Stimulated activated naive B cell treated with anti-CD40 and anti-IgM and Interleukin-4, amounts not matched to agents 10 μg/mL and 1 μg/mL and 100 μg/mL, for 72 hours (primary cell): ENCODE measurements around the gene CNOT3.
A peak's percentile ranks its signal among the peaks of the same experiment; 100 is the strongest.
"Not testable (repeated sequence)": the region's sequence is repeated elsewhere in the genome, so short reads cannot be mapped to it uniquely, and the experiment has no call there.

ENCODE experiments used
- ATAC-seq, 2 donors: fragments of 150-1000 bp; cut with Tn5 transposase; replicated peaks; 2 replicates each; pipeline ENCODE4 v1.10.0; 2021; ENCODE audit warnings: moderate library complexity in 1 of 2
- DNase-seq: peaks from one replicate; pipeline ENCODE4 v3.0.0; 2021
- H3K27ac Mint-ChIP-seq: one replicate; pipeline ENCODE4 v1.8.0; 2022; ENCODE audit warnings: mild to moderate bottlenecking, mixed read lengths
- H3K27me3 Mint-ChIP-seq, 2 donors: one replicate each; pipeline ENCODE4 v1.8.0; 2022; ENCODE audit warnings: mixed read lengths in 2 of 2
- H3K36me3 Mint-ChIP-seq, 2 donors: one replicate each; pipeline ENCODE4 v1.8.0; 2022; ENCODE audit warnings: mixed read lengths in 2 of 2, mild to moderate bottlenecking in 1 of 2
- H3K4me1 Mint-ChIP-seq, 2 donors: one replicate each; pipeline ENCODE4 v1.8.0; 2022; ENCODE audit warnings: mixed read lengths in 2 of 2, mild to moderate bottlenecking in 1 of 2
- H3K4me3 Mint-ChIP-seq, 2 donors: one replicate each; pipeline ENCODE4 v1.8.0; 2022; ENCODE audit warnings: mild to moderate bottlenecking in 2 of 2, mixed read lengths in 2 of 2, moderate library complexity in 1 of 2
- H3K9me3 Mint-ChIP-seq, 2 donors: one replicate each; pipeline ENCODE4 v1.8.0; 2022; ENCODE audit warnings: mixed read lengths in 2 of 2, mild to moderate bottlenecking in 1 of 2

CNOT3 gene

DNA sequence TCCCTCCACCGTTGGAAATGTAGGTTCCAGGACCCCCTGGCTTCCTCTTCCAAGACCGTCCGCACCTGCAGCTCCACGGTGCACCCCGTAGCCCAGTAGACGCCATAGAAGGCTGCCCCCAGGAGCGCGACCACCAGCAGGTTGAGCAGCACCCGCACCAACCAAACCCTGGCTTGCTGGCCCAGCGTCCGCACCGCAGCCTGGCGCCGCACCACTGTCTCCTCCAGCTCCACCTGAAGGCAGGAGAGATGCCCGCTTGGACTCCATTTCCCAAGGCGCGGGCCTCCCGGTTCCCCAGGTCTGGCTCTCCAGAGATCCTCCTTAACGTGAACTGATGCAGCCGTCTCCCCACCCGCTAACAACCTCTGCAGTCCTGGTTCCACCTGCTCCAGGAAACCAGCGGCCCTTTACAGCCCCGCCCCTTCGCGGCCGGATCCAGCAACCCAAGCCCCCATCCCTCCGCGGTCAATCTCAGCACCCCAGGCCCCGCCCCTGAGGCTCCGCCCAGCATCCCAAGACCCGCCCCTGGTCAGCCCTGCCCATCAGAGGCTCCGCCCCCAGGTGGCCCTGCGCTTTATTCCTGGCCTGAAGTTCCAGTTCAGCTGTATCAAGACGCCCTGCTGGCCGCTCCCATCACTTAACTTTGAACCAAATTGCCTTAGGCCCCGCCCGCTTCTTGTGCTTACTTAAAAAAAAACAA, 27.0 kb downstream of the CNOT3 start:
- Mint-ChIP-seq H3K36me3 (peaks cover 0 to 1% of the 10 kb centered on the region in 2 donors), H3K9me3 (no peaks in the 10 kb centered on the region), H3K27me3 (peaks cover 27 to 39% of the 10 kb centered on the region in 2 donors), H3K27ac (no peak overlapping the region), H3K4me3 (peak overlapping the region; percentile 43 to 50), H3K4me1 (peaks cover 33 to 51% of the 10 kb centered on the region in 2 donors)
- DNase-seq: peak; percentile 31
- no peak for ATAC-seq

DNA sequence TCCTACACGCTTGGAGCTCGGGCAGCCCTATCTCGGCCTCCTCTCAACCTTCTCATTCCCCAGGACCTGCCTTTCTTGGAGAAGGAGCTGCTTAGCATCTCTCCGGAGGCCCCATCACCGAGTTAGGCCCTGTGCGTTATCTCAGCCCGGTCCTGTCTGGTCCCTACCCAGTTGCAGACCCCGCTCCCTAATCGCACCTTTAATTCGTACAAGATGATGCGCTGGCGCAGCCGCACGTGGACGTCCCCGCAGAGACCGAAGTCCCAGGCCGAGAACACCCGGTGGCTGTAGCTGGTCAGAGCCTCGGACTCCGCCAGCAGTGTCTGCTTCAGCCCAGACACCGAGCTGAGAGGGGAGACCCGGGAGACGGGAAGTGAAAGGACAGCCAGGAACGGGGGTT, 27.7 kb downstream of the CNOT3 start:
- ATAC-seq (no peak), DNase-seq (no peak)
- no peak overlapping the region for H3K27ac Mint-ChIP-seq
- H3K9me3 Mint-ChIP-seq: no peaks in the 10 kb centered on the region
- no peaks in the 10 kb centered on the region for H3K36me3 Mint-ChIP-seq
- H3K4me3 Mint-ChIP-seq: no peak overlapping the region
- H3K4me1 Mint-ChIP-seq: peaks cover 30 to 49% of the 10 kb centered on the region in 2 donors
- peaks cover 27 to 39% of the 10 kb centered on the region in 2 donors for H3K27me3 Mint-ChIP-seq

DNA sequence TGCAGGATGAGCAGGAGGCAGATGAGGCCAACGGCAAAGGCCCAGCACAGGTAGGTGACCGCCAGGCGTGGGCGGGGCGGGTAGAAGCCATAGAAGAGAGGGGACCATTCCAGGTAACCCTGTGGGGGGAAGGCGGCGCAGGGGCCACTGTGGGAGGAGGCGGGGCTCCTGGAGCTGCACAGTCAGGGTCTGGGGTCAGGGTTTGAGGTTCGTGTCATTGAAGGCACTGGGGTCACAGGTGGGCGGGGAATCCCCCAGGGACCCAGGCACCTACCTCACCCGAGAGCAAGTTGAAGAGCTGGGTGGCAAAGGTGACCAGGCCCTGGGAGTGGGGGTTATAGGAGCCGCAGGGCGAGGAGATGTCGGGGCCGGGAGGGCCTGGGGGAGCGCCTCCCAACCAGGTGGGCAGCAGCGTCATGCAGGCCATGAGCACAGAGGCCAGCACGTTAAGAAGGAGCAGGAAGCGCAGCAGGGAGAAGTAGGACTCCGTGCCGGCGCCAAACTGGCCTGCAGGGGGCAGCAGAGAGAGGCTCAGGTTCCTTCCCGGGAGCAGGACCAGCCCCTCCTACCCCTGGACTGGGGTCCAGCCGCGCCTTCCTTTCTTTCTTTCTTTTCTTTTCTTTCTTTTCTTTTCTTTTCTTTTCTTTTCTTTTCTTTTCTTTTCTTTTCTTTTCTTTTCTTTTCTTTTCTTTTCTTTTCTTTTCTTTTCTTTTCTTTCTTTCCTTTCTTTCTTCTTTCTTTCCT, 30.8 kb downstream of the CNOT3 start:
- Mint-ChIP-seq H3K4me1 (peaks cover 20 to 33% of the 10 kb centered on the region in 2 donors), H3K36me3 (no peaks in the 10 kb centered on the region), H3K27me3 (peaks cover 20 to 33% of the 10 kb centered on the region in 2 donors), H3K27ac (peak overlapping the region; percentile 67), H3K9me3 (no peaks in the 10 kb centered on the region), H3K4me3 (no peak overlapping the region)
- DNase-seq (peak; percentile 80), ATAC-seq (peak; percentile 93)

DNA sequence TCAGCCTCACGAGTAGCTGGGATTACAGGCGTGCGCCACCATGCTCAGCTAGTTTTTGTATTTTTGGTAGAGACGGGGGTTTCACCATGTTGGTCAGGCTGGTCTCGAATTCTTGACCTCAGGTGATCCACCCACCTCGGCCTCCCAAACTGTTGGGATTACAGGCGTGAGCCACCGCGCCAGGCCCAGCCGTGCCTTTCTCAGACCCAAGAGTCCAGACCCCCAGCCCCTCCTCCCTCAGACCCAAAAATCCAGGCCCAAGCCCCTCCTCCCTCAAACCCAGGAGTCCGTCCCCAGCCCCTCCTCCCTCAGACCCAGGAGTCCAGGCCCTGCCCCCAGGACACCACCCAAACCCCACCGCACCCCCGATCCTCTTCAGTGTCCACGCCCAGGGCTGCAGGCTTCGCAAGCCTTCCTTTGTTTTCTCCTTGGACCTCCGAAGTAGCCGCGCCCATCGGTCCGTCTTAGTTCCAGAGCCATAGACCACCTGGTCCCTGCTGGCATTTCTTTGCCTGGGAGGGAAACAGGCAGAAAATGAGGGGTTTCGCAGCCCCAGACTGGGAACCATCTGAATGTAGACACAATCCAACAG, 31.7 kb downstream of the CNOT3 start:
- Mint-ChIP-seq H3K27ac (no peak overlapping the region), H3K27me3 (peaks cover 18 to 29% of the 10 kb centered on the region in 2 donors), H3K9me3 (no peaks in the 10 kb centered on the region), H3K4me1 (peaks cover 24 to 39% of the 10 kb centered on the region in 2 donors), H3K4me3 (no peak overlapping the region), H3K36me3 (peaks cover 0 to 1% of the 10 kb centered on the region in 2 donors)
- no peak for DNase-seq
- ATAC-seq: no peak

DNA sequence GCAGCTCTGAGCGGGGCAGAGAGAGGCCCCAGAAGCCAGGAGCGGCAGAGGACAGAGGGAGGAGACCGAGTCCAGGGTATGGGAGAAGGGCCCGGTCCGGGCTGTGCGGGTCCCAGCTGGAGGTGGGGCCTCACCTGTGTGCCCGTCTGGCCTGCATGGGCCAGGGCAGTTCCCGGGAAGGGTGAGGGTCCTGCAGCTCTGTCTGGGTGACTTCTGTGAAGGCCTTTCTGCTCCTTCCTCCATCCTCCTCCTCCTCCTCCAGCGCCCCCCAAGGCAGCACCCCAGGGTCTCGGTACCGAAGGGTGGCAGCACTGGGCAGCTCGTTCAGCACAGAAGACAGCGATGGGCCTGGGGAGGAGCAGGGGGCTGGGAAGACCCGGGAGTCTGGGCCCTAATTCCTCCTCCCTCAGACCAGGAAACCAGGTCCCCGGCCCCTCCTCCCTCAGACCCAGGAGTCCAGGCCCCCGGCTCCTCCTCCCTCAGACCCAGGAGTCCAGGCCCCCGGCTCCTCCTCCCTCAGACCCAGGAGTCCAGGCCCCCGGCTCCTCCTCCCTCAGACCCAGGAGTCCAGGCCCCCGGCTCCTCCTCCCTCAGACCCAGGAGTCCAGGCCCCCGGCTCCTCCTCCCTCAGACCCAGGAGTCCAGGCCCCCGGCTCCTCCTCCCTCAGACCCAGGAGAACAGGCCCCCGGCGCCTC, 34.3 kb downstream of the CNOT3 start:
- H3K4me3 Mint-ChIP-seq, DNase-seq, H3K9me3 Mint-ChIP-seq, H3K27me3 Mint-ChIP-seq, ATAC-seq: not testable (repeated sequence)
- peak overlapping the region; percentile 3 for H3K27ac Mint-ChIP-seq
- peaks cover 8 to 18% of the 10 kb centered on the region in 2 donors for H3K36me3 Mint-ChIP-seq
- H3K4me1 Mint-ChIP-seq: peaks cover 18 to 43% of the 10 kb centered on the region in 2 donors

DNA sequence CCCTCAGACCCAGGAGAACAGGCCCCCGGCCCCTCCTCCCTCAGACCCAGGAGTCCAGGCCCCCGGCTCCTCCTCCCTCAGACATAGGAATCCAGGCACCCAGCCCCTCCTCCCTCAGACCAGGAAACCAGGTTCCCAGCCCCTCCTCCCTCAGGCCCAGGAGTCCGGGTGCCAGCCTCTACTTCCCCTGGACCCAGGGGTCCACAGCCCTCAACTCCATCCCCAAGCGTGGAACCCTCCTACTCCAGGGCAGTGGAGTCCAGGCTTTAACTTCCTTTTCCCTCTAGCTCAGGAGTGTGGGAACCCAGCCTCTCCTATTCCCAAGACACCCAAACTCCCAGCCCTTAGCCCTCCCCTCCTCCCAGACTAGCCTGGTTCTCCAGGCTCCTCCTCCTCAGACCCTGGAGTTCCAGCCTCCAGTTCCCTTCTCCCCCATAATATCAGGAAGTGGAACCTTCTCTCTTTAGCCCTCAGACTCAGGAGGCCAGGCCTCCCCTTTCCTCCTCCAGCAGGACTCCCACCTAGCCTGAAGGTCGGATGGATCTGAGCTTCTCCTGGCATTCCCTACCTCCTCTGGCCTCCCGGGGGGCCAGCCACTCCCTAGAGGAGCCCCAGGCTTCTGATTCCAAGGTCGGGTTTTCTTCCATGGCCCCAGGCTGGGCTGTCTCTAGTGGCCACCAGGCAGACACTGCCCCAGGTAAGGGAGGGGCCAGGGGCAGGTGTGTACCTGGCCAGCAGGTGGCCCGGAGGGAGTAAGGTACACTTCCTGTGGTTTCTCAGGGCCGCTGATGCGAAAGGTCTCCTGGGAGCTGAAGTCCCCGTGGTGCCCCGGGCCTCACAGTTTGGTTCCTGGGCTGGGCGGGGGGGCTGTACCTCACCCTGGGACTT, 35.2 kb downstream of the CNOT3 start, which contains the start of gene TMC4:
Gene TMC4, minus strand, starts transcription at position 690 of the 888 bp plus-strand sequence. Its CDS starts 43 bp downstream, at position 647.
- Mint-ChIP-seq H3K9me3 (no peaks in the 10 kb centered on the region), H3K36me3 (peaks cover 8 to 18% of the 10 kb centered on the region in 2 donors), H3K4me3 (no peak within 1 kb of the TSS), H3K4me1 (peaks cover 18 to 43% of the 10 kb centered on the region in 2 donors), H3K27ac (peak within 1 kb of the TSS; percentile 16), H3K27me3 (no peaks in the 10 kb centered on the region)
- ATAC-seq: peak; percentile 35 to 52
- no peak for DNase-seq

DNA sequence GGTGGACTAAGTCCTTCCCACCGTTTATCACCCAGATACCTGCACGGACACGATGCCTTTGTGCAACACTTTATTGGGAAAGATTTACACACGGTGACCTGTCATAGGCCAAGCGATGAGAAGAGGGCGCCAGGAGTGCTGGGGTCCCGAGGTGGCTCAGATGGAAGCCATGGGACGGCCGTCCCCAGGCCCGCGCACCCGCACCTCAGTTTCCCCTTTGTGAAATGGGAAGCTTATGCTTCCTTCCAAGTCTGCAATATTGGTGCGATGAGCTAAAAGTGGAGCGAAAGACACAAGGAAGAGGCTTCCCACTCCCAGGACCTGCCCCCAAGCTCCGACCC, 35.8 kb downstream of the CNOT3 start:
- no peak for DNase-seq
- Mint-ChIP-seq H3K4me3 (no peak overlapping the region), H3K4me1 (peaks cover 14 to 38% of the 10 kb centered on the region in 2 donors), H3K36me3 (peaks cover 9 to 23% of the 10 kb centered on the region in 2 donors), H3K27me3 (no peaks in the 10 kb centered on the region), H3K9me3 (no peaks in the 10 kb centered on the region), H3K27ac (no peak overlapping the region)
- peak in 1 of 2 donors; percentile 2 for ATAC-seq

DNA sequence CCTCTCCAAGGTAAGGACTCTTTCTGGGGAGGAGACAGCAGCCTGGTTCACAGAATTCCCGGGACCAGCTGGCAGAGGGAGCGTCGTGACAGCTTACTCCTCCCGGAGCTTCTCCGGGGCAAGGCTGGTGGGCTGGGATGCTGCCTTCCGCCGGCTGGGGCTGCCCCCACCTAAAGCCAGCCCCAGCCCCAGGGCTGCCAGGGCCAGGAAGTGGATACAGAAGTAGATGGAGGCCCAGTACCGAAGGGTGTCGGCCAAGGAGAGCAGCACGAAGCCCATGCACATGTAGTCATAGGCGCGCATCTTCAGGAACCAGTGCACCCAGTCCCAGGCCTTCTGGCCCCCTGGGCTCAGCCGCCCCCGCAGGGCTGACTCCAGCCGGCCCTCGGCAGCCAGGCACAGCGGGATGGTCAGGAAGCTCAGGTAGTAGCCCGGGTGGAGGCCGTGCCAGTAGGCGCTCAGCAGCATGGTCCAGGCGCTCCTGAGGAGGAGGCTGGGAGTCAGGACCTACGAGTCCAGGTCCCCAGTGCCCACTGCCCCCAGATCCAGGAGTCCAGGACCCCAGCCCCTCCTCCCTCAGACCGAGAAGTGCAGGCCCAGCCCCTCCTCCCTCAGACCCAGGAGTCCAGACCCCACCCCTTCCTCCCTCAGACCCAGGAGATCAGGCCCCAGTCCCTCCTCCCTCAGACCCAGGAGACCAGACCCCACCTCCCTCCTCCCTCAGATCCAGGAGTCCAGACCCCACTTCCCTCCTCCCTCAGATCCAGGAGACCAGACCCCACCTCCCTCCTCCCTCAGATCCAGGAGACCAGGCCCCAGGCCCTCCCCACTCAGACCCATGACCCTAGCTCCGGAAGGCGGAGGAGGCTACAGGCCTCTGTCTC, 36.6 kb downstream of the CNOT3 start:
- no peak for DNase-seq
- Mint-ChIP-seq H3K27me3 (no peaks in the 10 kb centered on the region), H3K4me1 (peaks cover 13 to 35% of the 10 kb centered on the region in 2 donors), H3K36me3 (peaks cover 15 to 30% of the 10 kb centered on the region in 2 donors), H3K4me3 (no peak overlapping the region), H3K9me3 (no peaks in the 10 kb centered on the region), H3K27ac (no peak overlapping the region)
- no peak for ATAC-seq

DNA sequence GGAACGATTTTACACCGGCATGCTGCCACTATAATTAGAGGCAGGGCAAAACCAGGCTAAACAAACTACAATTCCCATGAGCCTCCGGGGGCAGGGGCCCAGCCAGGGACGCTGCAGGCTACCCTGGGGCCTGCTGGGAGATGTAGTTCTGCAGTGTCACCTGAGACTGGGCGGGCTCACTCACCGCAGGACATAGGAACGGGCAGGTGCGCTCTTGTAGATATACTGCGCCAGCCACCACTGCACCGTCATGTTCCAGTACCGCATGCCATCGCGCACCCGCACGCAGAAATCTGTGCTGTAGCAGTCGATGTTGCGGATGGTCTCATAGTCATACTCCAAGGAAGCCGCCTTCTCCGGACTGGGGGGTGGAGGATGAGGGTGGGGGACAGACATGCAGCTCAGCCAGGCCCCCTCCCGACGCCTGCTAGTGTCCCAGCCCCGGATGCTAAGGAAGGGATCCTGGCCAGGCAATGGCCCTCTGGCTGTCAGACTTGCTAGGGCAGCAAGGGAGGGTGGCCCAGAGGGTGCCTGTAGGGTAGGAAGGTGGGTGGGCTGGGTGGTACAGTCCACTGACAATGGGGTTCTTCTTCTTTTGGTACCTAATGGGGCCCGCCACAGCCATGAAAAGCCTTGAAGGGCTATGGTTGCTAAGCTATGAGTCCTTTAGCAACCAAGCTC, 41.2 kb downstream of the CNOT3 start:
- no peak overlapping the region for H3K4me3 Mint-ChIP-seq
- H3K27me3 Mint-ChIP-seq: no peaks in the 10 kb centered on the region
- H3K27ac Mint-ChIP-seq: no peak overlapping the region
- ATAC-seq (peak; percentile 88 to 94), DNase-seq (no peak)
- peaks cover 25 to 52% of the 10 kb centered on the region in 2 donors for H3K36me3 Mint-ChIP-seq
- peaks cover 4 to 24% of the 10 kb centered on the region in 2 donors for H3K4me1 Mint-ChIP-seq
- no peaks in the 10 kb centered on the region for H3K9me3 Mint-ChIP-seq

DNA sequence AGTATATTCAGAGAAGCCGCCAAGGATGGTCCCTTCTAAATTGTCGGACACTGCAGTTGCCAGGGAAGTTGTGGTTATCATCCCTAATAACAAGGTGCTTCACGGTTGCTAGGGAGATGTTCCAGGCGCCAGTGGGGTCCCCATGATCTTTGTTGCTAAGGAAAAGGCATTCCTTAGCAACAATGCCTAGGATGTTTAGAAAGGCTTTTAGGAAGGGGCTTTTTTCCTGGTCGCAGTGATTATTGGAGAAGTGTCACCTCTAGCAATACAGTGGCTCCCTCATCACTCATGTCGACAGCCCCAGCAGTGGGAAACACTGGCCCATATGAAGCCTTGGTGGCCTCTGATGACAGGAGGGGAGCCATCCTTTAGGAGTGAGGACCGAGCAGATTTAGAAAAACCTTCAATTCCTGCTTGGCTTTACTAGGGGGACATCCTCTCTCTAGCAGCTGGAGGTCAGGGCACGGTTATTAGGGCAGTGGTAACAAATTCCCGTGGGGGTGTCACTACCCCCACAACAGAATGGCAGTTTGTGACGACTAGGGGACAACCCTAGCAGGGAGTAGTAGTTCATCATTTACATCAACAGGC, 41.8 kb downstream of the CNOT3 start:
- ATAC-seq: no peak
- Mint-ChIP-seq H3K27me3 (no peaks in the 10 kb centered on the region), H3K4me3 (no peak overlapping the region), H3K27ac (peak overlapping the region; percentile 54), H3K4me1 (peaks cover 2 to 18% of the 10 kb centered on the region in 2 donors), H3K9me3 (no peaks in the 10 kb centered on the region), H3K36me3 (peaks cover 29 to 59% of the 10 kb centered on the region in 2 donors)
- DNase-seq: no peak

DNA sequence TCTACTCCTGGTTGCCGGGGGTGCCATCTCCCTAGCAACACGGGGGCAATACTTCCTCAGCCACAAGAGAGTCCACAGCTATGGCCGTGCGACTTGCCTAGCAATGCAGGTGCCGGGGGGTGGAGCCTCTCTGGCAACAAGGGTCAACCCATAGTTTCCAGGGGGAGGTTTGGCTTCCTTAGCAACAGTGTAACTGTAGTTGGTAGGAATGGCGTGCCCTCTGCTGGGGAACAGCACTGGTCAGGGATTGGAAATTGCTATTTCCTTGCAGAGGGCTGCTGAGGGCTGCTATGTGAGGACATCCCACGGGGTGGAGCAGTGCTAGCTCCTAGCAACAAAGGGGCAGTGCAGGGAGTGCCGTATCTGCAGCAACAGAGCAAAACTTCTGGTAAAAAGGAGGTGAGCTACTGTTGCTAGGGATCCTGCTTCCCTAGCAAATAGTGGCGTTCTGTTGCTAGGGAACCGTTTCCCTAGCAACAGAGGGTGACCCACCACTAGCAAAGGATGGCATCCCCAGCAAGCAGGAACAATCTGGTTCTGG, 42.4 kb downstream of the CNOT3 start:
- ATAC-seq: peak; percentile 54 to 56
- Mint-ChIP-seq H3K36me3 (peaks cover 28 to 54% of the 10 kb centered on the region in 2 donors), H3K4me1 (peaks cover 2 to 11% of the 10 kb centered on the region in 2 donors), H3K9me3 (no peaks in the 10 kb centered on the region), H3K27ac (no peak overlapping the region), H3K4me3 (no peak overlapping the region), H3K27me3 (no peaks in the 10 kb centered on the region)
- no peak for DNase-seq

DNA sequence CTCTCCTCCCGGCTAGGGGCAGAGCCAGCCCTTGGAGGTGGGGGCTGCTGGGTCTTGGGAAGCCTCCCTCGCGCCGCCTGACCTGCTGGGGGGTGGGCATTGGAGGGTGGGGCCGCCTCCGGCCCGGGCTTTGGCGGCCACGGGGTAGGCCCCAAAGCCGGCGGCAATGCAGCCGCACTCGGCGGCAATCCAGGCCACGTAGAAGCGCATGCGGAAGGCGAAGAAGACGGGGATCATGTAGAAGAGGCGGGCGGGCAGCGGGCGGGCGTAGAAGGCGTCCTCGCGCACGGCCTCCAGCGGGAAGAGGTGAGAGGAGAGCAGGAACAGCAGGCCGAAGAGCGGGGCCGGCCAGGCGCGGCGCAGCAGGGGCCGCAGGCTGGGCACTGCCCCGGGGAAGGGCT, 43.1 kb downstream of the CNOT3 start:
- Mint-ChIP-seq H3K27me3 (no peaks in the 10 kb centered on the region), H3K4me1 (peaks cover 0 to 8% of the 10 kb centered on the region in 2 donors), H3K9me3 (no peaks in the 10 kb centered on the region), H3K36me3 (peaks cover 31 to 52% of the 10 kb centered on the region in 2 donors), H3K4me3 (no peak overlapping the region), H3K27ac (no peak overlapping the region)
- DNase-seq (no peak), ATAC-seq (no peak)
